Measurements from ENCODE around the gene TMEM117. TPM values are rescaled to one million over a fixed set of nuclear protein-coding genes. Genes with fewer than 3 reads are reported as not detected.

TMEM117 gene
- 6.8 and 19.5 TPM in 2 replicates for total RNA-seq

GRCh38 chr12:43835656-43836474 lies at the start of gene TMEM117:
Gene TMEM117 (plus strand): TSS chr12:43836081.

GRCh38 chr12:43805860-43806736 lies 29.8 kb upstream of the TMEM117 start, which contains the start of gene TWF1:
Gene TWF1 (minus strand): TSS chr12:43806317. CDS start chr12:43806245, 72 bp downstream.

Other genes with a start within 250 kb of the TMEM117 start
- 7.5 and 13.0 TPM in 2 replicates for gene PUS7L, start 77.3 kb upstream of the TMEM117 start, total RNA-seq
- gene IRAK4, start 77.1 kb upstream of the TMEM117 start, total RNA-seq, result 7.2 and 8.3 TPM in 2 replicates
- 125 and 138 TPM in 2 replicates for gene TWF1, start 29.8 kb upstream of the TMEM117 start, total RNA-seq

Measured in hair follicular keratinocyte (primary cell).